ENCODE data around the gene PSMD1.

GRCh38 chr2:231011526-231011925 is 45.1 kb upstream of the PSMD1 start:
- TF ChIP-seq, protein P1, sequence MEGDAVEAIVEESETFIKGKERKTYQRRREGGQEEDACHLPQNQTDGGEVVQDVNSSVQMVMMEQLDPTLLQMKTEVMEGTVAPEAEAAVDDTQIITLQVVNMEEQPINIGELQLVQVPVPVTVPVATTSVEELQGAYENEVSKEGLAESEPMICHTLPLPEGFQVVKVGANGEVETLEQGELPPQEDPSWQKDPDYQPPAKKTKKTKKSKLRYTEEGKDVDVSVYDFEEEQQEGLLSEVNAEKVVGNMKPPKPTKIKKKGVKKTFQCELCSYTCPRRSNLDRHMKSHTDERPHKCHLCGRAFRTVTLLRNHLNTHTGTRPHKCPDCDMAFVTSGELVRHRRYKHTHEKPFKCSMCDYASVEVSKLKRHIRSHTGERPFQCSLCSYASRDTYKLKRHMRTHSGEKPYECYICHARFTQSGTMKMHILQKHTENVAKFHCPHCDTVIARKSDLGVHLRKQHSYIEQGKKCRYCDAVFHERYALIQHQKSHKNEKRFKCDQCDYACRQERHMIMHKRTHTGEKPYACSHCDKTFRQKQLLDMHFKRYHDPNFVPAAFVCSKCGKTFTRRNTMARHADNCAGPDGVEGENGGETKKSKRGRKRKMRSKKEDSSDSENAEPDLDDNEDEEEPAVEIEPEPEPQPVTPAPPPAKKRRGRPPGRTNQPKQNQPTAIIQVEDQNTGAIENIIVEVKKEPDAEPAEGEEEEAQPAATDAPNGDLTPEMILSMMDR (IDR thresholded peaks at IDR 0.05) = no peak
- TF ChIP-seq POLR2AphosphoS5 (IDR thresholded peaks at IDR 0.05) (no peak), POLR2A (IDR thresholded peaks at IDR 0.05) (no peak)
